GM23248 (cell line): ENCODE results near the gene PID1.

Experiments used
- EZH2 ChIP-seq: fragments of 200-600 bp; sonication (generic); IDR thresholded peaks from 2 replicates; pipeline ENCODE4 v1.6.1; 2018; ENCODE audit warnings: antibody characterized with exemption, mild to moderate bottlenecking; ENCODE audit not compliant: insufficient read depth, poor library complexity, severe bottlenecking
- EZH2phosphoT487 ChIP-seq: fragments of 200-600 bp; sonication (generic); IDR thresholded peaks from 2 replicates; pipeline ENCODE4 v1.6.1; 2018; ENCODE audit warnings: antibody characterized with exemption, moderate library complexity, mild to moderate bottlenecking, low read depth; ENCODE audit not compliant: insufficient read depth

DNA sequence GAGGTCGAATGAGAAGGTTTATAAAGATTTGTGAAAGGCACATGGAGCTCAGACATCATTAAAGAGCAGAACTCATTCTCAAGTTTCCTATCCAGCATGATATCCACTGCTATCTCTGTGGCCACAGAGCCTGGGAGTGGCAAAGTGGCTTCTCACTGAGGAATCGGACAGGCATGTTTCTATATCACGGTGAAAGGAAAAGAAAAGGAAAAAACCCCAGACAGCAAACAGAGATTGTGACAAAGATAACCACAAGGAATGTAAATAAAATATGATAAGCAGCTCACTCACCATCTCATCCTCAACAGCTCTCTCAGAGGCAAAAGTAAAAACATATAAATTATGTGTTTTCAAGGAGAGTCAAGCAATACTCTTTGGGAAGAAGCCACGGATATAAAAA lies 2.5 kb downstream of the PID1 start:
- TF ChIP-seq EZH2 (no peak), EZH2phosphoT487 (no peak)
